Neuronal stem cell (in vitro differentiated cells): ENCODE results near the gene YLPM1.

Experiments
- DNase-seq: peaks from one replicate; pipeline ENCODE4 v3.0.0-alpha.2; 2013; ENCODE audit warnings: low spot score
- H2AFZ ChIP-seq: one replicate; pipeline ENCODE4 v1.6.1; 2013; ENCODE audit warnings: mild to moderate bottlenecking, low read length, inconsistent platforms
- H2AK5ac ChIP-seq: 2 replicates; pipeline ENCODE4 v1.6.1; 2013; ENCODE audit warnings: low read depth, mild to moderate bottlenecking, inconsistent platforms, low read length, moderate library complexity, mixed read lengths
- H2BK120ac ChIP-seq: 2 replicates; pipeline ENCODE4 v1.6.1; 2013; ENCODE audit warnings: low read depth, mild to moderate bottlenecking, inconsistent platforms, low read length, moderate library complexity, mixed read lengths
- H2BK12ac ChIP-seq: one replicate; pipeline ENCODE4 v1.6.1; 2013; ENCODE audit warnings: low read length, inconsistent platforms
- H2BK15ac ChIP-seq: 2 replicates; pipeline ENCODE4 v1.6.1; 2013; ENCODE audit warnings: mild to moderate bottlenecking, low read length, inconsistent platforms, mixed read lengths
- H2BK5ac ChIP-seq: one replicate; pipeline ENCODE4 v1.6.1; 2013; ENCODE audit warnings: inconsistent platforms, mild to moderate bottlenecking, low read length, moderate library complexity
- H3K14ac ChIP-seq: one replicate; pipeline ENCODE4 v1.6.1; 2013; ENCODE audit warnings: low read length, inconsistent platforms
- H3K18ac ChIP-seq: 2 replicates; pipeline ENCODE4 v1.6.1; 2013; ENCODE audit warnings: low read length, inconsistent platforms
- H3K23ac ChIP-seq: 2 replicates; pipeline ENCODE4 v1.6.1; 2013; ENCODE audit warnings: low read depth, mild to moderate bottlenecking, mixed read lengths, low read length, inconsistent platforms; ENCODE audit not compliant: poor library complexity
- H3K27ac ChIP-seq: replicated peaks from 3 replicates; pipeline ENCODE4 v1.5.1; 2013; ENCODE audit warnings: low read length, inconsistent platforms
- H3K27me3 ChIP-seq, 3 experiments: 2 replicates each; pipeline ENCODE4 v1.6.1; 2013; ENCODE audit warnings: low read length in 3 of 3, mild to moderate bottlenecking in 2 of 3, inconsistent platforms in 1 of 3, low read depth in 1 of 3, mixed read lengths in 1 of 3, moderate library complexity in 1 of 3; ENCODE audit not compliant: control insufficient read depth in 3 of 3, insufficient read depth in 3 of 3
- H3K36me3 ChIP-seq, 2 donors: replicated peaks in 1 of 2; 2 replicates each; pipeline ENCODE4 v1.6.1; 2013; ENCODE audit warnings: low read length in 2 of 2; ENCODE audit not compliant: control insufficient read depth in 2 of 2, insufficient read depth in 2 of 2
- H3K4ac ChIP-seq: 2 replicates; pipeline ENCODE4 v1.6.1; 2013; ENCODE audit warnings: inconsistent platforms, mild to moderate bottlenecking, low read length, moderate library complexity
- H3K4me1 ChIP-seq, 2 donors: 1 replicate in 1 of 2; 2 replicates in 1 of 2; pipeline ENCODE4 v1.6.1; 2013; ENCODE audit warnings: low read length in 2 of 2, low read depth in 1 of 2; ENCODE audit not compliant: control insufficient read depth in 2 of 2, insufficient read depth in 1 of 2
- H3K4me2 ChIP-seq: one replicate; pipeline ENCODE4 v1.6.1; 2013; ENCODE audit warnings: mild to moderate bottlenecking, low read length, inconsistent platforms; ENCODE audit not compliant: insufficient read depth, poor library complexity, severe bottlenecking
- H3K4me3 ChIP-seq, 2 donors: 2 replicates each; pipeline ENCODE4 v1.5.1; 2013; ENCODE audit warnings: low read length in 2 of 2, mild to moderate bottlenecking in 2 of 2, inconsistent platforms in 1 of 2, moderate library complexity in 1 of 2
- H3K79me1 ChIP-seq: one replicate; pipeline ENCODE4 v1.6.1; 2013; ENCODE audit warnings: low read depth, mild to moderate bottlenecking, inconsistent platforms, low read length, moderate library complexity
- H3K9ac ChIP-seq: one replicate; pipeline ENCODE4 v1.6.1; 2013; ENCODE audit warnings: mild to moderate bottlenecking, low read depth, low read length, inconsistent platforms; ENCODE audit not compliant: poor library complexity
- H3K9me3 ChIP-seq, 2 donors: replicated peaks in 1 of 2; 2 replicates each; pipeline versions ENCODE3 to v1.6.1; 2013; ENCODE audit warnings: low read length in 2 of 2, mild to moderate bottlenecking in 2 of 2, inconsistent platforms in 1 of 2, low read depth in 1 of 2, mixed read lengths in 1 of 2, moderate library complexity in 1 of 2; ENCODE audit not compliant: control insufficient read depth in 2 of 2, insufficient read depth in 1 of 2
- H4K8ac ChIP-seq: one replicate; pipeline ENCODE4 v1.6.1; 2013; ENCODE audit warnings: low read depth, mild to moderate bottlenecking, inconsistent platforms, low read length, moderate library complexity
- H4K91ac ChIP-seq: one replicate; pipeline ENCODE4 v1.6.1; 2013; ENCODE audit warnings: low read length, low read depth, mild to moderate bottlenecking, inconsistent platforms; ENCODE audit not compliant: poor library complexity
- WGBS, 2 donors: extraction: QIAGEN DNeasy Blood & Tissue Kit; methylation state at CpG; one replicate each; pipeline ENCODE4 v1.1.7; 2013; ENCODE audit warnings: missing lambda C conversion rate in 2 of 2, mixed read lengths in 1 of 2; ENCODE audit not compliant: insufficient read length in 2 of 2, insufficient replicate concordance in 1 of 2; ENCODE audit errors: extremely low coverage in 2 of 2; 5-methylcytosine and 5-hydroxymethylcytosine counted together

YLPM1 gene

GRCh38 chr14:74881431-74882102 lies 118.5 kb downstream of the YLPM1 start, which contains the start of gene DLST:
DLST (plus strand) TSS chr14:74881916; CDS start chr14:74881954, 38 bp downstream.
- peak within 1 kb of the TSS; percentile 86 for H3K14ac ChIP-seq
- peak within 1 kb of the TSS; percentile 98 for H3K23ac ChIP-seq
- peak within 1 kb of the TSS; percentile 99 for H3K18ac ChIP-seq
- H2BK5ac ChIP-seq: peak within 1 kb of the TSS; percentile 40
- peak; percentile 84 for DNase-seq
- peaks cover 0 to under 1% (median 0%) of the 10 kb centered on the region in 3 experiments for H3K27me3 ChIP-seq
- H2AFZ ChIP-seq: peak within 1 kb of the TSS; percentile 98
- H3K9me3 ChIP-seq: no peaks in the 10 kb centered on the region
- H3K79me1 ChIP-seq: no peaks in the 10 kb centered on the region
- peaks cover 7 to 10% of the 10 kb centered on the region in 2 donors for H3K4me1 ChIP-seq
- H2BK120ac ChIP-seq: peak within 1 kb of the TSS; percentile 38
- H2AK5ac ChIP-seq: no peak within 1 kb of the TSS
- H3K27ac ChIP-seq: peak within 1 kb of the TSS; percentile 63
- peak within 1 kb of the TSS; percentile 96 for H3K4me2 ChIP-seq
- no peak within 1 kb of the TSS for H2BK15ac ChIP-seq
- peak within 1 kb of the TSS; percentile 97 for H3K9ac ChIP-seq
- WGBS, 2 donors: no CpG with 5 or more reads among the region's 53 CpGs
- H2BK12ac ChIP-seq: no peak within 1 kb of the TSS
- H3K36me3 ChIP-seq: peaks cover 2 to 32% of the 10 kb centered on the region in 2 donors
- H4K91ac ChIP-seq: no peak within 1 kb of the TSS
- H3K4ac ChIP-seq: no peak within 1 kb of the TSS
- H3K4me3 ChIP-seq: peak within 1 kb of the TSS; percentile 95 to 97
- no peak within 1 kb of the TSS for H4K8ac ChIP-seq

- Histone ChIP-seq H3K4me1 (peaks cover 7 to 10% of the 10 kb centered on the region in 2 donors), H3K27me3 (no peaks in the 10 kb centered on the region), H4K8ac (no peak overlapping the region), H3K79me1 (no peaks in the 10 kb centered on the region), H2BK15ac (no peak overlapping the region), H2BK5ac (peak overlapping the region; percentile 40), H2BK120ac (no peak overlapping the region), H3K9ac (peak overlapping the region; percentile 95), H3K23ac (peak overlapping the region; percentile 98), H2AK5ac (no peak overlapping the region), H3K4me2 (peak overlapping the region; percentile 74), H3K14ac (peak overlapping the region; percentile 86), H3K18ac (peak overlapping the region; percentile 97), H3K4ac (no peak overlapping the region), H3K9me3 (no peaks in the 10 kb centered on the region), H2AFZ (peak overlapping the region; percentile 98), H3K27ac (no peak overlapping the region), H3K36me3 (peaks cover 2 to 39% of the 10 kb centered on the region in 2 donors), H4K91ac (no peak overlapping the region), H3K4me3 (peak overlapping the region; percentile 95 to 97), H2BK12ac (no peak overlapping the region)
- peak; percentile 17 for DNase-seq
- no CpG with 5 or more reads among the region's 49 CpGs for WGBS, 2 donors
Observed at GRCh38 chr14:74882103-74882920, 119.2 kb downstream of the YLPM1 start.
